GM13976 (cell line): ENCODE measurements around the gene GRM4.

Experiments
- DNase-seq: peaks from one replicate; pipeline ENCODE4 v3.0.0; 2012; ENCODE audit warnings: low spot score
- in situ Hi-C: fragments of 300-500 bp; cut with MboI; formaldehyde crosslinking; loops from one replicate; pipeline ENCODE4 v1.12.0; 2022; ENCODE audit warnings: low sequenced_read_pairs, mixed read lengths, inconsistent platforms; ENCODE audit not compliant: unreplicated experiment
- TF ChIP-seq, protein P1 (sequence below): IDR thresholded peaks from 2 replicates; pipeline ENCODE4 v1.5.1; 2012; ENCODE audit warnings: borderline replicate concordance, mild to moderate bottlenecking; ENCODE audit not compliant: insufficient read depth; ENCODE audit errors: extremely low read depth, missing control alignments, control extremely low read depth

Gene GRM4

GRCh38 chr6:34132486-34133185, 13.3 kb downstream of the GRM4 start:
- TF ChIP-seq, protein P1, sequence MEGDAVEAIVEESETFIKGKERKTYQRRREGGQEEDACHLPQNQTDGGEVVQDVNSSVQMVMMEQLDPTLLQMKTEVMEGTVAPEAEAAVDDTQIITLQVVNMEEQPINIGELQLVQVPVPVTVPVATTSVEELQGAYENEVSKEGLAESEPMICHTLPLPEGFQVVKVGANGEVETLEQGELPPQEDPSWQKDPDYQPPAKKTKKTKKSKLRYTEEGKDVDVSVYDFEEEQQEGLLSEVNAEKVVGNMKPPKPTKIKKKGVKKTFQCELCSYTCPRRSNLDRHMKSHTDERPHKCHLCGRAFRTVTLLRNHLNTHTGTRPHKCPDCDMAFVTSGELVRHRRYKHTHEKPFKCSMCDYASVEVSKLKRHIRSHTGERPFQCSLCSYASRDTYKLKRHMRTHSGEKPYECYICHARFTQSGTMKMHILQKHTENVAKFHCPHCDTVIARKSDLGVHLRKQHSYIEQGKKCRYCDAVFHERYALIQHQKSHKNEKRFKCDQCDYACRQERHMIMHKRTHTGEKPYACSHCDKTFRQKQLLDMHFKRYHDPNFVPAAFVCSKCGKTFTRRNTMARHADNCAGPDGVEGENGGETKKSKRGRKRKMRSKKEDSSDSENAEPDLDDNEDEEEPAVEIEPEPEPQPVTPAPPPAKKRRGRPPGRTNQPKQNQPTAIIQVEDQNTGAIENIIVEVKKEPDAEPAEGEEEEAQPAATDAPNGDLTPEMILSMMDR: no peak
- in situ Hi-C loops: no loop called here
- DNase-seq: peak; percentile 70

DNA sequence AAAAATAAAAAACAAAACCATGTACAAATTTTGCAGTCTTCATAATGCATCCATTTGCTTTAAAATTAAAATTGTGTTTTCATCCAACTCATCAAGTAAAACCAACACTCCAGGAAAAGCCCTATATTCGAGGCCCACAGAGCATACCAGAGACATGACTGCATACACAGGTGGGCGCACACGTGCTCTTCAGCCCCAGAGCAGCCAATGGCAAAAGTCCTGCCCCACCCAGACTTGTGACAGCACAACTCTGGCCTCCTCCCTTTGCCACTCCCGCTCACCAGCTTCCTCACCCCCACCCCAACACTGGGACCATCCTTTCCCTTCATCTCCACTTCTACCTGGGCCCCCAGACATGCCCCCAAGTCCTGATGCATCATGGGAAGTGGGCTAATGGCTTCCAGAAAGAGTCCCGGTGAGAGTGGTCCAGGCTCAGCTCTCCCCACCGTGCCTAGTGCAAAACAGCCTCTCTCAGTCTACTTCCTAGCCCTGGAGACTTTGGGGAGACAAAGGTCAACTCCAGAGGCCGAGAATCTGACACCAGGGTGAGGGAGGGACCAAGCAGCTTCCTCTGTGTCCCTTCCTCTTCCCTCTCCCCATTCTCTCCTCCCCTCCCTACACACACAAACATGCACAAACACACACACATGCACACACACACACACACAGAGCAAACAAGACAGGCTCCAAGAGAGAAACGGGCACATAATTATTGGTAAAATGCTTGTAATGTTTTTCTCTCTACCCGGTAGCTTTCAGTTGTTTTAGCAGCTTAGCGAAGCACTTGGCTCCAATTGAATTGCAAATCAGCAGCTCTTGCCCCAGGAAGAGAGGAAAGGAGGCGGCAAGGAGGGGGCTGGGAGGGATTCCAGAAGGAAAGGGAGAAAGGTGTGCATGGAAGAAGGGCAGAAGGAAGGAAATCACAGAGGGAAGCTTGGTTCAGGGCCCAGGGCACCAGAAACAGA, 14.3 kb downstream of the GRM4 start:
- in situ Hi-C loops: no loop called here
- no peak for DNase-seq
- TF ChIP-seq, protein P1: no peak

GRCh38 chr6:34130862-34131261, 15.0 kb downstream of the GRM4 start:
- TF ChIP-seq, protein P1: no peak
- no peak for DNase-seq
- in situ Hi-C loops: no loop called here

GRCh38 chr6:34129753-34130152, 16.1 kb downstream of the GRM4 start:
- in situ Hi-C loops: no loop called here
- DNase-seq: no peak

DNA sequence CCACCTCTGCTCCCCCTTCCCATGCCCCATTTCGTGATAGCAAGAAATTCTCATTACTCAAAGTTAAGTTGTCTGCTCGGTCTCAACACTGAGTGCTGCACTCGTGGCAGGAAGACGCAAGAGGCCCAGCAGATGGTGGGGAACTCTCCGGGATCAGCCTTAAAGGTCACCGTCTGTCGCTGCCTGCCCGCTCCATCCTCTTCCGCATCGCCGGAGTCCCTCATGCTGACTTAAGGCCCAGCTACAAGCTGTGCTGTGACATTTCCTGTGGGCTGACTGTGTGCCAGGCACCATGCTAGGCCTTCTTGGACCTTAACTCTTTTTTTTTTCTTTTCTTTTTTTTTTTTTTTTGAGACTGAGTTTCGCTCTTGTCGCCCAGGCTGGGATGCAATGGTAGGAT, 17.8 kb downstream of the GRM4 start:
- in situ Hi-C loops: no loop called here
- no peak for DNase-seq
- TF ChIP-seq, protein P1: no peak

More at GRCh38 chr6:34129753-34130152, 16.1 kb downstream of the GRM4 start:
- TF ChIP-seq, protein P1: no peak

GRCh38 chr6:34126419-34126818, 19.5 kb downstream of the GRM4 start:
- no peak for DNase-seq
- in situ Hi-C loops: no loop called here
- TF ChIP-seq, protein P1: no peak
